ENCODE results near the gene PAX7.

The PAX7 gene

GRCh38 chr1:18619467-18619835 is 11.2 kb upstream of the PAX7 start:
- no peak for DNase-seq

- no peak for DNase-seq
These were observed 2.1 kb upstream of the PAX7 start for GRCh38 chr1:18628511-18628910.

- DNase-seq, result no peak
These were observed 761 bp upstream of the PAX7 start for GRCh38 chr1:18629659-18630510.

- DNase-seq, result no peak
These were observed 1.0 kb downstream of the PAX7 start for GRCh38 chr1:18631496-18632217.

GRCh38 chr1:18632218-18632588 is 1.6 kb downstream of the PAX7 start:
- no peak for DNase-seq

GRCh38 chr1:18632783-18633421 is 2.3 kb downstream of the PAX7 start:
- no peak for DNase-seq

GRCh38 chr1:18633422-18634155 is 2.9 kb downstream of the PAX7 start:
- no peak for DNase-seq

- DNase-seq, result no peak
These were observed 3.6 kb downstream of the PAX7 start for GRCh38 chr1:18634276-18634675.

GRCh38 chr1:18635070-18635577 is 4.5 kb downstream of the PAX7 start:
- no peak for DNase-seq

GRCh38 chr1:18635891-18636595 is 5.4 kb downstream of the PAX7 start:
- no peak for DNase-seq

- DNase-seq, result peak; percentile 54
These were observed 6.2 kb downstream of the PAX7 start for GRCh38 chr1:18636596-18637508.

- no peak for DNase-seq
These were observed 6.9 kb downstream of the PAX7 start for GRCh38 chr1:18637511-18637960.

- no peak for DNase-seq
These were observed 7.6 kb downstream of the PAX7 start for GRCh38 chr1:18637962-18638834.

GRCh38 chr1:18638835-18639364 is 8.3 kb downstream of the PAX7 start:
- DNase-seq, result no peak

- no peak for DNase-seq
These were observed 8.9 kb downstream of the PAX7 start for GRCh38 chr1:18639368-18640055.

- no peak for DNase-seq
These were observed 9.8 kb downstream of the PAX7 start for GRCh38 chr1:18640228-18641004.

GRCh38 chr1:18641005-18641941 is 10.6 kb downstream of the PAX7 start:
- no peak for DNase-seq
